GM12872 (cell line): ENCODE measurements around the gene YBEY.

Experiments used
- TF ChIP-seq, protein P1 (sequence below): IDR thresholded peaks from 3 replicates; pipeline ENCODE4 v1.5.1; 2011; ENCODE audit warnings: low read depth, mild to moderate bottlenecking, low read length, moderate library complexity; ENCODE audit not compliant: insufficient read depth

YBEY gene

DNA sequence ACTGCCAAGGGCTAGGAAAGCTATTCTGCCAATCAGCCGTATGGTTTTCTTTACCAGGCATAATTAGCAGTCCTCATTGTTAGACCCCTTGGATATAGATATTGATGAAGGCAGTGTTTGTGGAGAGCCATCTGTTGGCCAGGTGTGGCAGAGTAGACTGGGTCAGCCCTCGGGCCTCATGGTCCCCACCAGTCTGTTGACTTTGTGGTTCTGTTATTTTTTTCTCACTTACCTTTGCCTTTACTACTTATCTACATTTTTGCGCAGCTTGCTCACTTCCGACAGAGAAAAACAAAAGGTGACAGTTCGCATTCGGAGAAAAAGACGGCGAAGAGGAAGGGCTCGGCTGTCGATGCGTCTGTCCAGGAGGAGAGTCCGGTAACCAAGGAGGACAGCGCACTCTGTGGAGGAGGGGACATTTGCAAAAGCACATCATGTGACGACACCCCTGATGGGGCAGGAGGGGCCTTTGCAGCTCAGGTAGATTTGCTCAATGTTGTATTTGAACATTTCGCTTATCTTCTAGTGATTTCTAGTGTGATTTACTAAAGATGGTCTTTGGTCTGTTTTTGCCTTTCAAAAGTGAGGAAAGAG, 40.1 kb downstream of the YBEY start:
- TF ChIP-seq, protein P1, sequence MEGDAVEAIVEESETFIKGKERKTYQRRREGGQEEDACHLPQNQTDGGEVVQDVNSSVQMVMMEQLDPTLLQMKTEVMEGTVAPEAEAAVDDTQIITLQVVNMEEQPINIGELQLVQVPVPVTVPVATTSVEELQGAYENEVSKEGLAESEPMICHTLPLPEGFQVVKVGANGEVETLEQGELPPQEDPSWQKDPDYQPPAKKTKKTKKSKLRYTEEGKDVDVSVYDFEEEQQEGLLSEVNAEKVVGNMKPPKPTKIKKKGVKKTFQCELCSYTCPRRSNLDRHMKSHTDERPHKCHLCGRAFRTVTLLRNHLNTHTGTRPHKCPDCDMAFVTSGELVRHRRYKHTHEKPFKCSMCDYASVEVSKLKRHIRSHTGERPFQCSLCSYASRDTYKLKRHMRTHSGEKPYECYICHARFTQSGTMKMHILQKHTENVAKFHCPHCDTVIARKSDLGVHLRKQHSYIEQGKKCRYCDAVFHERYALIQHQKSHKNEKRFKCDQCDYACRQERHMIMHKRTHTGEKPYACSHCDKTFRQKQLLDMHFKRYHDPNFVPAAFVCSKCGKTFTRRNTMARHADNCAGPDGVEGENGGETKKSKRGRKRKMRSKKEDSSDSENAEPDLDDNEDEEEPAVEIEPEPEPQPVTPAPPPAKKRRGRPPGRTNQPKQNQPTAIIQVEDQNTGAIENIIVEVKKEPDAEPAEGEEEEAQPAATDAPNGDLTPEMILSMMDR, result peak; percentile 17; the same call in 1 of the 3 replicates

DNA sequence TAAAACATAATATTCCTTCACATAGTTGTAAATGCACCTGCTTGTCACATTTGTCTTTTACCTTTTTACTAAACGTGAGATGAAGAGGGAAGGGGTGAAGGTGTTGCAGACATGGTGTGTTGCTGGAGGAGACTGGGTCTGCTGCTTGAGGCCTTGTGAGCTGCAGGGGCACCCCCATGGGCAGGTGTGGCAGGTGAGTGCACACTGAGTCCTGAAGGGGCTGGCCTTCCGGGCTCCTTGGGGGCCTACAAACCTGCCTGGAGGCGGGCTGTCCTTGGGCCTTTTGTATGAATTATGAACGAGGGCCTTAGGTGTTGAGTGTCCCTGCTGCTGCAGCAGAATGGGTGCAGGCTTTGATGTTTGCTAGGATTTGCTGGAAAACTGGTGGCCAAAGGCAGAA, 41.6 kb downstream of the YBEY start:
- TF ChIP-seq, protein P1, result no peak

DNA sequence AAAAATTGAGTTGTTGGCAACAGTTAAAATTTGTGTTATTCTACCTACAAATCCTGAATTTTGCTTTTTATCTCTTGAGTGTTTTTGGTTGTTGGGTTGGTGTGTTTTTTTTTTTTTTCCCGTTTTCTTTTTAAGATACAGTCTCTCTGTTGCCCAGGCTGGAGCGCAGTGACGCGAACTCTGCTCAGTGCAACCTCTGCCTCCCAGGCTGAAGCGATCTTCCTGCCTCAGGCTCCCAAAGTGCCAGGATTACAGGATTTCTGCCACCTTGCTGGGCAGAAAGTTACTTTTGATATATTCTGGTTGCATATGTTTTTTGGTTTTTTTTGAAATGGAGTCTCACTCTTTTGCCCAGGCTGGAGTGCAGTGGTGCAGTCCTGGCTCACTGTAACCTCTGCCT, 42.0 kb downstream of the YBEY start:
- TF ChIP-seq, protein P1, result no peak

DNA sequence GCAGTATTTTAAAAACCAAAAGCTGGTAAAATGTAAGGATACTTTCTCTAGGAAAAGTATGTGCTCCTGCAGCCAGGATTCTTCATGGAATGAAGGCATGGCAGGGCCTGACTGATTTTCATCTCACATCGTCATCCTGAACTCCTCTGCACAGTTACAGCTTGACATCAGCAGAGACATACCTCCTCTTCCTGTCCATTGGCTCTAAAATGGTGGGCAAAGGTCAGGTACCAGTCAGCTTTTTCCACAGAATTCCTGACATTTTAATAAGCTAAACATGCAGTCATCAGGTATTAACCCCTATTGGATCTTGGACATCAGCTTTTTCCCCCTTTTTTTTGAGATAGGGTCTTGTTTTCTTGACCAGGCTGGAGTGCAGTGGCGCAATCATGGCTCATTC, 43.7 kb downstream of the YBEY start:
- TF ChIP-seq, protein P1, result no peak

DNA sequence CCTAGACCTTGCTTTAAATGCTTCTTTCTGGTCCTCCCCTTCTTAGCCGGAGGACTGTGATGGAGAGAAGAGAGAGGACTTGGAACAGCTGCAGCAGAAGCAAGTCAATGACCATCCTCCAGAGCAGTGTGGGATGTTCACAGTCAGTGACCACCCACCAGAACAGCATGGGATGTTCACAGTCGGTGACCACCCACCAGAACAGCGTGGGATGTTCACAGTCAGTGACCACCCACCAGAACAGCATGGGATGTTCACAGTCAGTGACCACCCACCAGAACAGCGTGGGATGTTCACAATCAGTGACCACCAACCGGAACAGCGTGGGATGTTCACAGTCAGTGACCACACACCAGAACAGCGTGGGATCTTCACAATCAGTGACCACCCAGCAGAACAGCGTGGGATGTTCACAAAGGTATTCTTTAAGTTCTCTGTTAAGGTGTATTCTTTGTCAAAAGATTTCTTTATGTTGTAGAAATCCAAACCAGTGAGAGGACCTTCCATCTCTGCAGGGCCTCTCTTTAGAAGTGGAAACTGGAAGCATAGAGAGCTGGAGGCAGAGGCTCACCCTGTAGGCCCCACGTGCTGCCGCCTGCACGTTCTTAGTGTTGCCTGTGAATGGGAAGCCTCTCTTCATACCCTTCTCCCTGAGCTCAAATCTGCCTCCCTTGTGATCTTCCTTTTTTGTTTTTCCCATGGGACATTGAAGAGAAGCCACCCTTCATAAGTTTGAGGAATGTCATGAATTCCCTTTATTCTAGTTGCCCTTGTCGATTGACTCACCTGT, 48.4 kb downstream of the YBEY start:
- TF ChIP-seq, protein P1, result no peak

DNA sequence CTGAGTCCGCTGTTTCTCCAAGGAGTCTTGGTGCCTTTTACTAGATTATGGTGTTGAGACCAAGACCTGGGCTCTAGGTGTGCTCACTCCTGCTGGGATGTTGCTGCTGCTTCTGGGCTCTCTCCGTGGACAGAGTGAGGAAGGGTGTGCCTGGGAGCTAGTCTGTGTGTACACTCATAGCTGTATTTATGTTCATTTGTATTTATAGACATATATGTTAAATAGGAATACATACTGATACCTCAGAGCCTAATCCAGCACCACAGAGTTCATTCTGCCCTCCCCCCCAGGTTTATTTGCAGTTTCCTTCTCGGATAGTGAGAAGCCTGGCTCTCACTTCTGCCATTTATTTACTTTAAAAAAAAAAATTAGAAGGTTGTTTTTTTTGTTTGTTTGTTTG, 50.5 kb downstream of the YBEY start:
- TF ChIP-seq, protein P1, result no peak

DNA sequence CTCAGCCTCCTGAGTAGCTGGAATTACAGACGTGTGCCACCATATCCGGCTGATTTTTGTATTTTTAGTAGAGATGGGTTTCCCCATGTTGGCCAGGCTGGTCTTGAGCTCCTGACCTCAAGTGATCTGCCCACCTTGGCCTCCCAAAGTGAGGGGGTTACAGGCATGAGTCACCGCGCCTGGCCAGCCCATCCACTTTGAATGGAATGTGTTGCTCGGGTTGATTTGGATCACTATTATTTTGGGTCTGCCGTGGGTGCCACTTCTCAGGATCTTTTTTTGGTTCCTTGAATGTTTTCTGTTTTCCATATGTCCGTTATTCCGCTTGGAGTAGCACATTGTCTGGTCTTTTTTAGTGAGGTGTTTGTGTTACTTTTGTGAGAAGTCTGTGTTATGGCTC, 54.9 kb downstream of the YBEY start:
- TF ChIP-seq, protein P1, result no peak
